HG03045 (cell line): ENCODE results near the gene PLEKHG5.
"Not testable (repeated sequence)": the region's sequence is repeated elsewhere in the genome, so short reads cannot be mapped to it uniquely, and the experiment has no call there.

Experiments
- ATAC-seq: cut with Tn5 transposase; IDR thresholded peaks from one replicate; pipeline ENCODE4 v1.9.1; 2021; ENCODE audit warnings: mild to moderate bottlenecking, moderate library complexity; ENCODE audit not compliant: unreplicated experiment

PLEKHG5 gene

GRCh38 chr1:6428453-6428852, 63.0 kb downstream of the PLEKHG5 start:
- not testable (repeated sequence) for ATAC-seq

GRCh38 chr1:6427441-6428390, 63.8 kb downstream of the PLEKHG5 start:
- ATAC-seq, result no peak

DNA sequence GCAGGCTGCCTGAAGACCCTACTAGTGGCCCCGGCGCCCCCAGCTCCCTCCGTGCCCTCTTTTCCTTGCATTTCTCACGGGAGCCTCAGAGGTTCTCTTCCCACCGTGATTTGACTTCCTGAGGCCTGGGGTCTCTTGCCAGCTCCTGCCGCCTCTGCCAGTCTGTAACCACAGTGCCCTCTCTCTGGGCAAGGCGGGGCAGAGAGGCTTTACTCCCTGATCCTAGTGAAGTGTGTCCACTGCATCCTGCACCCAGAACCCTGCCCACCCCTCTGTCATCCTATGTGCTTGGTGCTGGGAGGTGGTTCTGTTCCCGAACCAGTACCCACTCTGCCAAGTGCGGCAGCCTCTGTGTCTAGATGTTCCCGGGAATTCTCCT, 64.5 kb downstream of the PLEKHG5 start:
- no peak for ATAC-seq

GRCh38 chr1:6426277-6426971, 65.0 kb downstream of the PLEKHG5 start:
- ATAC-seq, result no peak

GRCh38 chr1:6425658-6426057, 65.8 kb downstream of the PLEKHG5 start:
- ATAC-seq, result no peak

GRCh38 chr1:6424619-6425593, 66.6 kb downstream of the PLEKHG5 start, which contains the start of gene ESPN:
TSS of gene ESPN (plus strand) at chr1:6424776. CDS start at chr1:6424956, 180 bp downstream.
- ATAC-seq, result no peak

DNA sequence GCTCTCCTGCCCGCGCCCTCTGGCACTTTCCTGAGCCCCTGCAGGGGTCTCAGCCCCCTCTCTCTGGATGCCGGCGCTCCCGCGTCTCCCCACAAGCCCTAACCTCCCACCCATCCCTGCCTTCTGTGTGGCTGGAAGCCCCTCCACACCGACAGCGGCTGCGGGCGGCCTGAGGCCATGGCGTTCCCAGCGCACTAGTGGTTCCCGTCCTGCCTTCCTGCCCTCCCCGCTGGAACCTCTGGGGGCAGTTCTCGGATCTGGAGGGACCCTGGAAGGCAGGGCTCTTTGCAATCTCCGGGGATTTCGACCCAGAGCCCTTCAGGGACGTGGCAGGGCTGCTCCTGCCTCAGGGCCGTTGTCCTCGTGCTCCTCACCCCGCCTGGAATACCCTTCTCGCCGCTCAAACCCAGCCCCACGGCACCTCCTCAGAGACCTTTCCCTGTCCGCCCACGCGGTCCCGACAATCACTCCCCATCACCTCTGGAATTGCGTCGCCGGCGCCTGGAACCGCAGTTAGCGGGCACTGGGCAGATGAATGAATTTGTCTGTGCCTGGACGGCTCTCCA, 67.4 kb downstream of the PLEKHG5 start:
- ATAC-seq, result no peak

GRCh38 chr1:6423321-6423999, 68.0 kb downstream of the PLEKHG5 start:
- ATAC-seq, result no peak

DNA sequence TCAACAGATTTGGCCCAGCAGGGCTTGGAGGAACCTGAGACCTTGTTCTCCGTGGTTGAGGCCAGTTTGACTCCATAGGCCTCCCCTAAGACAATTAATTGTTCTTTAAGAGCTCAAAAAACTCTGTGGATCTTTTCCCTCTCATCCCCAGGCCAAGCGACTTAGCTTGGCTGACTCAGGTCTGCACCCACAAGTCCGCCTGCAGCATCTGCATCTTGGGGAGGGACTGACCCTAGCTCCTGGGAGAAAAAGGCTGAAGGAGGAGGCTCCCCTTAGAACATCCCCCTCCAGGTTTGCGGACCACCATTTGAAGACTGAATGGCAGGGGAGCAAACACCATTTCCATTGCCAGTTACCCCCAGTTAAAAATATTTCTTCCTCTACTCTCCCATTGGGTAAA, 70.2 kb downstream of the PLEKHG5 start:
- ATAC-seq, result no peak

DNA sequence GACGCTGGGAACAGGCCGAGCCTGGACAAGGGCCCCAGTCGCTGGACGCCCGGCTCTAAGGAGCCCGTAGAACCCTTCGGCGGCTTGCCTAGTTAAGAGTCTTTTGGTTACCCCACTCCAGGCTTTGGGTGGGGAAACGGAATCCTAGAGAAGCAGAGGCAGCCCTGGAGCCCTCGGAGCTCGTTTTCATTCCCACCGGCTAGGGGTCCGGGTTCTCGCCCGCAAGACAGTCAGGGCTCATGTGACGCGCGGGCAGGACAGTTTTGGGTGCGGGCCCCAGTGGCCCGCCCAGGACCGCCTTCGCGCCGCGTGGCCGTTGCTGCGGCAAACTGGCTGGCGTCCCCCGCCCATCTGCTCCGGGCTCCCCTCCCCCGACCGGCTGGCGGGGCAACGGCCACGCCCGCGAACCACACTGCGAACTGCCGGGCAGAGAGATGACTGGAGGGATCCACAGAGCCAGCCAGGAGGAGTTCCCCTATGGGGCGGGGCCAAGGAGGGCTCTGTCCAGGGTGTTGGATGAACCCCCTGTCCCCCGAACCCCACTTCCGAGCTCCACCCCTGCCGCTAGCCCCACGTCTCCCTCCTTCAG, 70.9 kb downstream of the PLEKHG5 start:
- ATAC-seq, result no peak

- no peak for ATAC-seq
Observed at GRCh38 chr1:6419804-6420453, 71.5 kb downstream of the PLEKHG5 start, which contains the start of gene HES2. TSS of gene HES2 (minus strand) at chr1:6419919. CDS start at chr1:6419820, 99 bp downstream.

DNA sequence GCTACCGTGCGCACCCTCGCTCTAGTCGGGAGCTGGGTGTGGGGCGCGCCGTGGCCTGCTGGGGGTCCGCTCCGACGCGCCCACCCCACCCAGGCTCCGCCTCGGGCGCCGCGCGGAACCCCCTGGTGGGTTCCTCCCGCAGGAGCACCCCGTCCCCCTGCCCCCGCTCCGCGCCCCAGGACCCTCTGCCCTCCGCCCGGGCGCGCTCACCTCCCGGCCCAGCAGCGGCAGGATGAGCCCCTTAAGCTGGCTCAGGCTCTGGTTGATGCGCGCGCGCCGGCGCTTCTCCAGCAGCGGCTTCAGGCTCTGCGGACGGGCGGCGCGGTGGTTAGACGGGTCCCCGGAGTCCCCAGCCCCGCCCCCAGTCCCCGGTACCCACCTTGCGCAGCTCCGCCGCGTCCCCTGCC, 72.1 kb downstream of the PLEKHG5 start:
- ATAC-seq, result no peak

- ATAC-seq, result no peak
Observed at GRCh38 chr1:6418668-6419396, 72.6 kb downstream of the PLEKHG5 start.

GRCh38 chr1:6417961-6418667, 73.4 kb downstream of the PLEKHG5 start:
- no peak for ATAC-seq
